Measurements from ENCODE around the gene SYT17.

The SYT17 gene

GRCh38 chr16:19203374-19203966, 35.4 kb downstream of the SYT17 start:
- H4K20me1 ChIP-seq (ENCODE audit: insufficient read depth, low read length) = no peaks in the 10 kb centered on the region
- H3K27ac ChIP-seq (ENCODE audit: low read depth, low read length, poor library complexity, severe bottlenecking) = no peak overlapping the region
- H3F3A ChIP-seq (ENCODE audit: insufficient read depth, low read length) = no peaks in the 10 kb centered on the region
- no peak overlapping the region for H3K4me2 ChIP-seq (ENCODE audit: low read length)
- H3K4me3 ChIP-seq (ENCODE audit: low read depth, low read length, poor library complexity, severe bottlenecking) = no peak overlapping the region
- no peaks in the 10 kb centered on the region for H3K4me1 ChIP-seq (ENCODE audit: insufficient read depth, low read length, severe bottlenecking)
- no peaks in the 10 kb centered on the region for H3K79me2 ChIP-seq (ENCODE audit: insufficient read depth, low read length)
- H3K27me3 ChIP-seq (ENCODE audit: insufficient read depth, low read length) = no peaks in the 10 kb centered on the region
- H3K9ac ChIP-seq (ENCODE audit: low read length) = no peak overlapping the region
- TF ChIP-seq EZH2 (IDR thresholded peaks at IDR 0.05; ENCODE audit: borderline replicate concordance, low read length) = no peak
- H3K9me3 ChIP-seq (ENCODE audit: low read length) = peaks cover 12% of the 10 kb centered on the region; the same call in 1 of the 2 replicates
- H3K9me2 ChIP-seq (ENCODE audit: low read depth, low read length) = no peaks in the 10 kb centered on the region
- H2AFZ ChIP-seq (ENCODE audit: low read length) = no peak overlapping the region
- H3K36me3 ChIP-seq (ENCODE audit: insufficient read depth, low read length) = no peaks in the 10 kb centered on the region; the same call in 1 of the 2 replicates

DNA sequence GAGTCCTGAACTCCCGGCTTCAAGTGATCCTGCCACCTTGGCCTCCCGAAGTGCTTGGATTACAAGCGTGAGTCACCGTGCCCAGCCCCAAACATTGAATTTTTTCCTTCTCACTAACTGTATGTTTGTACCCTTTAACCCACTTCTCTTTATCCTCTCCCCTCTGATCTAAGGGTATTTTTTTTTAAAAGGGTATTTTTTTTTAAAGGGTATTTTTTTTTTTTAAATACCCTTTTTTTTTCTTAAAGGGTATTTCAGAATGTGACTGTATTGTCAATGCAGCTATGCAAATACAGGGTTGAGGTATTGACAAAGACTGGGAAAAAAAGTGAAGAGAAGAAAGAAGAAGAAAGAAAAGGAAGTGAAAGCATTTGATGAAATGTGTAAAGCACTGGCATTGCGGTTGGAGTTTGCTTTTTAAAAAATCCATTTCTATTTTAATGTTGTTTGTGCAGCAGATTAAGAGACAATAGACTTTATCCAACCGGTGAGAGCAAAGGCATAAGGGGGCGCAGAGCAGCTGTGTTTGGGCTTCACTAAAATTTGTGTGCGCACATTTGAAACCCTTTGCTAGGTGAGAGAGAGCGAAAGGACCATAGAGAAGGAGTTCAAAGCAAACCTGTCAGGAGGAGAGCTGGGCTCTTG, 42.4 kb downstream of the SYT17 start:
- Histone ChIP-seq H3K27me3 (ENCODE audit: insufficient read depth, low read length) (no peaks in the 10 kb centered on the region), H2AFZ (ENCODE audit: low read length) (0 out of 2 replicates have a peak overlapping the region, but pooled peaks have one; percentile 23), H4K20me1 (ENCODE audit: insufficient read depth, low read length) (no peaks in the 10 kb centered on the region), H3K36me3 (ENCODE audit: insufficient read depth, low read length) (no peaks in the 10 kb centered on the region), H3K9ac (ENCODE audit: low read length) (peak overlapping the region; percentile 66), H3K4me3 (ENCODE audit: low read depth, low read length, poor library complexity, severe bottlenecking) (peak overlapping the region; percentile 60), H3K9me3 (ENCODE audit: low read length) (peaks cover 12% of the 10 kb centered on the region), H3K4me1 (ENCODE audit: insufficient read depth, low read length, severe bottlenecking) (peaks cover 23% of the 10 kb centered on the region), H3F3A (ENCODE audit: insufficient read depth, low read length) (no peaks in the 10 kb centered on the region), H3K79me2 (ENCODE audit: insufficient read depth, low read length) (no peaks in the 10 kb centered on the region), H3K4me2 (ENCODE audit: low read length) (peak overlapping the region; percentile 74), H3K9me2 (ENCODE audit: low read depth, low read length) (no peaks in the 10 kb centered on the region), H3K27ac (ENCODE audit: low read depth, low read length, poor library complexity, severe bottlenecking) (peak overlapping the region; percentile 95)
- TF ChIP-seq EZH2 (IDR thresholded peaks at IDR 0.05; ENCODE audit: borderline replicate concordance, low read length) (no peak), CTCF (IDR thresholded peaks at IDR 0.05; ENCODE audit: low read length) (0 out of 2 replicates have a peak, but pooled peaks have one; percentile 26)

- peaks cover 12% of the 10 kb centered on the region for H3K9me3 ChIP-seq (ENCODE audit: low read length)
- H3K27ac ChIP-seq (ENCODE audit: low read depth, low read length, poor library complexity, severe bottlenecking) = peak overlapping the region; percentile 95
- no peaks in the 10 kb centered on the region for H3F3A ChIP-seq (ENCODE audit: insufficient read depth, low read length)
- no peaks in the 10 kb centered on the region for H3K9me2 ChIP-seq (ENCODE audit: low read depth, low read length)
- H3K36me3 ChIP-seq (ENCODE audit: insufficient read depth, low read length) = no peaks in the 10 kb centered on the region
- peak overlapping the region; percentile 74 for H3K4me2 ChIP-seq (ENCODE audit: low read length)
- H4K20me1 ChIP-seq (ENCODE audit: insufficient read depth, low read length) = no peaks in the 10 kb centered on the region
- no peaks in the 10 kb centered on the region for H3K79me2 ChIP-seq (ENCODE audit: insufficient read depth, low read length)
- peak overlapping the region; percentile 66 for H3K9ac ChIP-seq (ENCODE audit: low read length)
- H2AFZ ChIP-seq (ENCODE audit: low read length) = peak overlapping the region; percentile 23; the same call in 1 of the 2 replicates
- H3K4me3 ChIP-seq (ENCODE audit: low read depth, low read length, poor library complexity, severe bottlenecking) = peak overlapping the region; percentile 60
- no peaks in the 10 kb centered on the region for H3K27me3 ChIP-seq (ENCODE audit: insufficient read depth, low read length)
- H3K4me1 ChIP-seq (ENCODE audit: insufficient read depth, low read length, severe bottlenecking) = peaks cover 23% of the 10 kb centered on the region
- no peak for TF ChIP-seq EZH2 (IDR thresholded peaks at IDR 0.05; ENCODE audit: borderline replicate concordance, low read length)
- TF ChIP-seq CTCF (IDR thresholded peaks at IDR 0.05; ENCODE audit: low read length) = peak; percentile 4; the same call in 1 of the 2 replicates
Measured at GRCh38 chr16:19210968-19211367, 42.9 kb downstream of the SYT17 start.

Data from OCI-LY1 (cell line).